Measurements from ENCODE around the gene FGF12.

FGF12 gene

DNA sequence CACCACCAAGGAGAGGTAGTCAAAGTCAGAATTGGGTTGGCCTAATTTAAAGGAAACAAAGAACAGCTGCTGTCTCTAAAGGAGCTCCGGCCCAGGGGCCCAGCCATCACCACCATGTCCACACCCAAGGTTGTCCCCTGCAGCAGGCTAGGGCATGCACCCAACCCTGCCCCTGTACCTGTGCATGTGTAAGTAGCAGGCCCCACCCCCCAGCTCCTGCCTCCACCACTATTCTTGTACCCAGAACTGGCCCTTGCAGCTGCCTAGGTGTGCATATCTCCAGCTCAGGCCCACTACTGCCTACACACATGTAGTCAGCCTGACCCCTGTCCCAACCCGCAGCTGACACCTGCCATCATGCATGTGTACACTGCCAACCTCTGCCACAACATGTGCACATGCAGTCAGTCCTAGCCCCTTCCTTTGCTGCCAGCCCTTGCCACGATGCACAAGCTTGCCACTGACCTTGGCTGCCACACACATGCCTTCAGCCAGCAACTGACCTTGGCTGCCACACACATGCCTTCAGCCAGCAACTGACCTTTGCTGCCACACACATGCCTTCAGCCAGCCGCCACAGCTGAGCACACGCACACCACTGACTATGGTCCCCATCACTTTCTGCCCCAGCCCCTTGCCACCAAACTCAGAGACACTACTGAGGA lies 39.7 kb downstream of the FGF12 start:
- in situ Hi-C loops (cut with MboI; ENCODE audit: low sequenced_read_pairs), result no loop called here

DNA sequence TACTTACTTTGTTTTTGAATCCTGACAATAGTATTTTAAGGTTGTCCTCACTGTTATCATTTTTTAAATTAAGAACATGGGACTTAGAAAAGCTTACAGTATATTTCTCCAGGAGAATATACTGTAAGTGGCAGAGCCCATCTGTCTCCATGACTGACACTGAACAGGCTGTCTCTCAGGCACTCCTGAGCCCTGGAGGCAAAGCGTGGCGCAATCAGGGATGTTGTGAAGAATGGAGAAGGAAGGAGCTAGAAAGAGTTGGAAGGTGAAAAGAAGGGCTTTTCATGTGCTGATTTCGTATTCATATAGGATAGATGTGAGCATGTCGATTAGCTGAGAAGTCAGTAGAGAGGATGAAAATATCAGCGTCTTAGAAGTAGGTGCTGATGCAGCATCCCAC lies 41.5 kb downstream of the FGF12 start:
- in situ Hi-C loops (cut with MboI; ENCODE audit: low sequenced_read_pairs), result no loop called here

- in situ Hi-C loops (cut with MboI; ENCODE audit: low sequenced_read_pairs), result no loop called here
Measured at GRCh38 chr3:192684151-192684550, 43.2 kb downstream of the FGF12 start.

DNA sequence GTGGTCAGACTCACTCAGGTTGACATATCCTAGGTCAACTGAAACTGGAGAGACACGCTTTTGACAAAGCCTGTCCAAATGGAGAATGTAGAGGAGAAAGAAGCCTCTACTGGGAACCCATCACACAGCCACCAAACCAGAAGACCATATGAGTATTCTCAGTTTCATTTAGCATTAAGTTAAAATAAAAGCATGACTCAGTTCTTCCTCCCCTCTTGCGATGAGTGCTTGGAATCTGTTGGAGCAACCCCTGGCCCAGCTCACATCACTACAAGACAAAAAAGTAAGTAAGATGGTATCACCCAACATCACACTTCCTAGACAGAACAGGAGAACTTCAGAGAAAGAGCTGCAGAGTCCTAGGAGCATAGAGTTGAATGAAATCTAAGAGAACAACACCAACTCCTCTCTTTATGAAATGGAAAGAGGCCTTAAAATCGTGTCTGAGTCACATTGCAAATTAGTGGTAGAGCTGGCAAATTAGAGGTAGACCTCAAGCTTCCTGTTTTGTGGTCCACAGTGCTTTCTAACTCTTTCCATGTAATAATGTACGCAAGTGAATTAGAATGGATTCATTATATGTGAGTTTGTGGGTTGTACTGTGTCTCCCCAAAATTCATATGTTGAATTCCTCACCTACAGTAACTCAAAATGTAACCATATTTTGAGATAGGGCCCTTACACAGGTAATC lies 51.2 kb downstream of the FGF12 start:
- in situ Hi-C loops (cut with MboI; ENCODE audit: low sequenced_read_pairs), result no loop called here

GRCh38 chr3:192655628-192656027 lies 71.7 kb downstream of the FGF12 start:
- in situ Hi-C loops (cut with MboI; ENCODE audit: low sequenced_read_pairs), result no loop called here

GRCh38 chr3:192655040-192655439 lies 72.3 kb downstream of the FGF12 start:
- in situ Hi-C loops (cut with MboI; ENCODE audit: low sequenced_read_pairs), result no loop called here

DNA sequence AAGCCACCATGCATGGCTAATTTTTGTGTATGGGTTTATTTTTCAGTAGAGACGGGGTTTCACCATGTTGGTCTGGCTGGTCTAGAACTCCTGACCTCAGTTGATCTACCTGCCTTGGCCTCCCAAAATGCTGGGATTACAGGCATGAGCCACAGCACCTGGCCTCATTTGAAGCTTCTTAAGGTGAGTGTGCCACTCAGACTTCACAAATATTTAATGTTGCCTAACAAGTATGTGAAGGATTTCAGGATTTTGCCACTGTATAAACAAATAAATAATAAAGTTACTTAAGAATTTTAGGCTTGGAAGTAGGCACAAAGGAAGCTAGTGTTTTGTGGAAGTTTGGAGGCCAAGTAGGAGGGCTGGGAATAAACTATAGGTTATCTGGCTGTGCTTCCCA lies 73.5 kb downstream of the FGF12 start:
- in situ Hi-C loops (cut with MboI; ENCODE audit: low sequenced_read_pairs), result no loop called here

GRCh38 chr3:192652727-192653126 lies 74.6 kb downstream of the FGF12 start:
- in situ Hi-C loops (cut with MboI; ENCODE audit: low sequenced_read_pairs), result no loop called here

GRCh38 chr3:192651836-192652512 lies 75.4 kb downstream of the FGF12 start:
- in situ Hi-C loops (cut with MboI; ENCODE audit: low sequenced_read_pairs), result no loop called here

DNA sequence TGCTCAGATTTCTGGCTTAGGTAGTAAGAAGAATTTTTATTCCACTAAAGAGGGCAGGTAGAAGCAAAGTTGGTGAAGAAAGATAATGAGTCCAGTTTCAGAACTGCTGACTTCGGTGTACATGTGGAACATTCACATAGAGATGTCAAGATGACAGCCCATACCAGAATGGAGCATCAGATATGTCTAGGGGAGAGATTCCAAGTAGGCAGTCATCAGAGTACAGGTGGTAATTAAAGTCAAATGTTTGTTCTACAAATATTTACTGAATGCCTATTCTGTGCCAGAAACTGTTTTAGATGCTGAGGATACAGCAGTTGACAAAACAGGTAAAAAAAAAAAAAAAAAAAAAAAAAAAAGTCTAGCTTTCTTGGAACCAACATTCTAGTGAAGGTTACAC lies 81.9 kb downstream of the FGF12 start:
- in situ Hi-C loops (cut with MboI; ENCODE audit: low sequenced_read_pairs), result no loop called here

DNA sequence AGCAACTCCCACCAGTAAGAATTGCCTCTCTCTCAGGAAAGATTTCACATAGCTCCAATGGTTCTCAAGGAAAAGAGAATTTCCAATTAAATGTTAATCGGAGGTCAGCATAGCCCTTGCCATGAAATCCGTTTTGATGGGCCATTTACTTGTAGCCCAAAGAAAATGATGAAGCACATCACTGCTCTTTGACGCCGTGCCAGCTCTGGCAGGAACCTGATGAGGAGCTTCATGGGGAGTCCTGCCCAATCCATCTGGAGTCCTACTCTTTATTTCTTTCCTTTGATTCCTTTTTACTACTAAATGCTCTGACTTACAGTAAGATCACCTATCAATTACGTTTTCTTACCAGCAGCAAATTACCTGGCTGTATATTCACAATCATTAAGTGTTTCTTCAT lies 84.7 kb downstream of the FGF12 start:
- in situ Hi-C loops (cut with MboI; ENCODE audit: low sequenced_read_pairs), result no loop called here

- in situ Hi-C loops (cut with MboI; ENCODE audit: low sequenced_read_pairs), result no loop called here
Measured at GRCh38 chr3:192641919-192642318, 85.4 kb downstream of the FGF12 start.

- in situ Hi-C loops (cut with MboI; ENCODE audit: low sequenced_read_pairs), result no loop called here
Measured at GRCh38 chr3:192639987-192640386, 87.4 kb downstream of the FGF12 start.

DNA sequence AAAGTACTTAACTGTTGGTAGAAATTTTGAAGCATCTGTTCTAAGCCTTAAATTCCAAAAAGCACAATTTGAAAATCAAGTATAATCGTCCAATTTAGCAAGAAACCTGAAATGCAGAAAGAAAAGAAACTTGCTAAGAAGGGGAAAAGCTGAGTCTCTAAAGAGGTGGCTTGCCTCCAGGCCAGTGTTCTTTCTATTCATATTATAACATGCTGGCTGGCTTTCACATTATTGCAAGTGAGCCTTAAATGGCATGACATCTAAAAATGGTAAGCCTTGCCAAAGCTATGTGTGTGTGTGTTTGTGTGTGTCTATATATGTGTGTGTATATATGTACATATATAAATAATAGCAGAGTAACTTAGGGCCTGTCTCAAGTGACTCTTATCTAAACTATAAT lies 89.5 kb downstream of the FGF12 start:
- in situ Hi-C loops (cut with MboI; ENCODE audit: low sequenced_read_pairs), result no loop called here

- in situ Hi-C loops (cut with MboI; ENCODE audit: low sequenced_read_pairs), result no loop called here
Measured at GRCh38 chr3:192636517-192637444, 90.6 kb downstream of the FGF12 start.

GRCh38 chr3:192629429-192629828 lies 97.9 kb downstream of the FGF12 start:
- in situ Hi-C loops (cut with MboI; ENCODE audit: low sequenced_read_pairs), result no loop called here

DNA sequence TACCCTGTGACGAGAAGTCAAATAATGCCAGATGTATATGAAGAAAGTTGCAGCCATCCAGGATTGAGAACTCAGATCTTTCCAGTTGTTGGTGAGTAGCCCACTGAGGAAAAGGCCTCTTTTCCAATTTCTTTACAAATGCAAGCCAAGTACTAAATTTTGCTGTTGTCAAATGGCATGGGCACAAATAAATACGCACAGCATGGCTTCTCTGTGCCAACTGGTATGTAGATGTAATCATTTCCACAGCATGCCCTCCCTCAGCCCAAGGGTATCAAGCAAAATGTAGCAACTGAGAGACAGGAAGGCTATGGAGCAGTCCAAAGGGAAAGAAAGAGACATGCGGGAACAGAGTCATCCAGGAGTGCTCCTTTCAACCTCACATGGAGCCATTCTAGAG lies 105.4 kb downstream of the FGF12 start:
- in situ Hi-C loops (cut with MboI; ENCODE audit: low sequenced_read_pairs), result no loop called here

DNA sequence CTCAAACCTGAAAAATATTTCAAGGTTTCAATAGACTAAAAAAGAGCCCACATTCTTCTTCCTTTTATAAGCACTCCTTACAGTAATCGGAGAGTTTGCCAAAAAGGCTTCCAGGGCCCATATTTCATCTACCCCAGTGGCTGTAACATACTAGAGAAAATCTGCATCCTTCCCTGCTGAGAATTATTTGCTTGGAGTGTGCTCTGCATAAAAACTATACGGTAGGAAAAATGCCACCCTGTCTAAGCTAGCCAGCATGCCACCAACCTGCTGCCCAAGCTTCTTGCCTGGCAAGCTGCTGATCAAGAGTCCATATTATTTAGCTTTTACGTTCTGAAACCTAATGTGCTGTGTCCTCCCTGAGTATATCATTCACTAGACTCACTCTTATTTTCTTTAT lies 107.1 kb downstream of the FGF12 start:
- in situ Hi-C loops (cut with MboI; ENCODE audit: low sequenced_read_pairs), result no loop called here

- in situ Hi-C loops (cut with MboI; ENCODE audit: low sequenced_read_pairs), result no loop called here
Measured at GRCh38 chr3:192611411-192611810, 115.9 kb downstream of the FGF12 start.

DNA sequence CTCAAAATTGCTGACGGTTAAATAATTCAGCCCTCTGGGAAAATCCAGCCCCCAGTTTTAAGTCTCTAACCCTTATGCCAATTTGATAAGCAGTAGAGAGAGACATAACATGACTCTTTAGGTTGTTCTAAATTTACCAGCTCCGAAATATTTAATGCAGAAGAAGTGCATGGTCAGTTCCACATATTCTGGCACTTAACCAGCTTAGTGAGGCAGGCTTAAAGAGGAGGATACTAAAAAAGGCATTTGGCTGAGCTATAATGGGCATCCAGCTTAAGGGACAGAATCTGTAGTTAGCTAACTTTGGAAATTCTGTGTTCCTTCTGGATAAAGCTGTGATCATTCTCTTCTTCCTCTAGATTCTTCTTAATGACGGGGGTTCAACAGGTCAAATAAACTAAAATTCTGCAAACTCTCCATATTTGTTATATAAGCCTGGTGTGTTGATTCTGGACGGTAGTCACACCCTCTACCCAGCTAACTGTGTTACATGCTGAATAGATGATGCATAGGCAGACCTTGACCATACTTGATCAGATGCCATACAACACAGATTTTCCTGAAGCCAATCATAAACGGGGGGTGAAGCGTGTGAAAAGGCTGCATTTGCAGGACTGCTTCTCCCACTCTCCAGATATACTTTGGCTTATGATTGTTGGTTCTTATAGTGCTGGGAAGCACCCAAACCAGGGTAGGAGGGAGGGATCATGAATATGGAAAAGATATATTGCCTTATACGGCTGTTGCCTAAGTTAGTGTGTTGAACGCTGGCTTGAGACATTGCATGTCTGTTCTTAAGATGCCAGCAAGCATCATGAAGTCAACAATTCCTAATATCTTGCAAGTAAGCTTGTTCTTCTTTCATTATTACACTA lies 118.4 kb downstream of the FGF12 start:
- in situ Hi-C loops (cut with MboI; ENCODE audit: low sequenced_read_pairs), result no loop called here

All from HL-60/S4 treated with phorbol 12-myristate 13-acetate at 8.2 ng/mL for 4 days and 3 days (cell line).